ENCODE data around the gene ADAM8.

ADAM8 gene

GRCh38 chr10:133292919-133293809 lies 16.5 kb upstream of the ADAM8 start:
- H3K9ac ChIP-seq (ENCODE audit: low read depth, low read length): no peak overlapping the region
- H3K36me3 ChIP-seq (ENCODE audit: insufficient read depth, low read depth, low read length): peaks cover 76% of the 10 kb centered on the region
- H3K4me3 ChIP-seq (ENCODE audit: low read length): no peak overlapping the region
- H3K4me1 ChIP-seq (ENCODE audit: insufficient read depth, low read length): no peaks in the 10 kb centered on the region
- H3K27me3 ChIP-seq (ENCODE audit: insufficient read depth, low read length): no peaks in the 10 kb centered on the region
- no peak overlapping the region for H3K27ac ChIP-seq (ENCODE audit: low read length)
- H3K9me3 ChIP-seq (ENCODE audit: insufficient read depth, low read depth, low read length): no peaks in the 10 kb centered on the region

DNA sequence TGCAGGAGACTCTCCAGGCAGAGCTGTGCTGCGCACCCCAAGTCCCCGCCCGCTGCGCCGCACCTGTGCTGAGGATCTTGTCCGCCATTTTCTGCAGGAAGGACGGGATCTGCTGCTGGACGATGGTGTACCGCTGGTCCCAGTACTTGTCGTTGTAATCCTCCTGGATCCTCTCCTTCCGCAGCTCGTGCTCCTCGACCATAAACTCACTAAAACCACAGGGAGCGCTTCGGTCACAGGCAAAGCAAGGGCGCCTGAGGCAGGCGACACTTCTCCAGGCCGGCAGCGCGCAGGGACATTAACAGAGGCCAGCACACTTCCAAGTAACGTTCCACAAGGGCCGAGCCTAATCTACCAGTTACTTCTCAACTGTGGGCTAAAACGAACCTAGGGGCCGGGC lies 13.1 kb upstream of the ADAM8 start:
- Histone ChIP-seq H3K4me3 (ENCODE audit: low read length) (no peak overlapping the region), H3K27me3 (ENCODE audit: insufficient read depth, low read length) (no peaks in the 10 kb centered on the region), H3K36me3 (ENCODE audit: insufficient read depth, low read depth, low read length) (peaks cover 75% of the 10 kb centered on the region), H3K9me3 (ENCODE audit: insufficient read depth, low read depth, low read length) (no peaks in the 10 kb centered on the region), H3K27ac (ENCODE audit: low read length) (no peak overlapping the region), H3K4me1 (ENCODE audit: insufficient read depth, low read length) (no peaks in the 10 kb centered on the region), H3K9ac (ENCODE audit: low read depth, low read length) (no peak overlapping the region)

DNA sequence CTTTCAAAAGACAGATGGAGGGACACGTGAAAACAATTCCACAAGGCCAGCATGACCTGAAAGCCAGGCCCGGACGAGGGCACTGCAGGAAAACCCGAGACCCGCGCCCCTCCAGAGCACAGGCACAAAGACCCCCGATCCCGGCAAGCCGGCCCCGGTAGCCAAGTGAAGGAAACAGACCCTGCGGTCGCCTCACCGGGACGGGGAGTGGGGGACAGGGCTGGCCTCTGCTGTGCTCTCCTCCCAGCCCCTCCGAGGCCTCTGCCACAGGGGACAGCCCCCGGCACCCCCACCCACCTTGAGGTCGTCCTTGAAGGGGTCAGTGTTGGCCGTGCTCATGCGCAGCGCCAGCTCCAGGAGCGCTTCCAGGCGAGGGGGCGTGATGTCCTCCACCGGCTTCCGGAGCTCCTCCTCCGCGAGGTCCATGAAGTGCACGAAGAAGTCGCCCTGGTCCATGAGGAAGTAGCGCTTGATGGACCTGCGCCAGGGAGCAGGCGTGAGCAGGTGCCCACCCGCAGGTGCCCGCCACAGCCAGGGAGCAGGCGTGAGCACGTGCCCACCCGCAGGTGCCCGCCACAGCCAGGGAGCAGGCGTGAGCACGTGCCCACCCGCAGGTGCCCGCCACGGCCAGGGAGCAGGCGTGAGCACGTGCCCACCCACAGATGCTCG lies 11.3 kb upstream of the ADAM8 start:
- no peak overlapping the region for H3K9ac ChIP-seq (ENCODE audit: low read depth, low read length)
- peaks cover 76% of the 10 kb centered on the region for H3K36me3 ChIP-seq (ENCODE audit: insufficient read depth, low read depth, low read length)
- no peaks in the 10 kb centered on the region for H3K9me3 ChIP-seq (ENCODE audit: insufficient read depth, low read depth, low read length)
- no peak overlapping the region for H3K4me3 ChIP-seq (ENCODE audit: low read length)
- no peaks in the 10 kb centered on the region for H3K4me1 ChIP-seq (ENCODE audit: insufficient read depth, low read length)
- no peak overlapping the region for H3K27ac ChIP-seq (ENCODE audit: low read length)
- no peaks in the 10 kb centered on the region for H3K27me3 ChIP-seq (ENCODE audit: insufficient read depth, low read length)

DNA sequence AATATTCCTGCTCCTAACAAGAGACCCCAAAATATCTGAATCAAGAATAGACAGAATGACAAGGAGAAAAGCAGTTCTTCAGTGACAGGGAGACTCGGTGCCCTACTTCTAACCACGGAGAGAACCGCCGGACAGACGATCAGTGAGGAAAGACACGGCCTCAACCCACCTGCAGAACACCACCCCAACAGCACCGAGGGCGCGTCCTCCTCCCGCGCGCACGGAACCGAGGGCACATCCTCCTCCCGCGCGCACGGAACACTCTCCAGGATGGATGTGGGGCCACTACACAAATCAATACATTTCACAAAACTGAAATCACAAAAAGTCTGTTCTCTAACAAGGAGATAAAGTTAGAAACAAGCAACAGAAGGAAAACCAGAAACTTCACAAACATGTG lies 9.7 kb upstream of the ADAM8 start:
- H3K36me3 ChIP-seq (ENCODE audit: insufficient read depth, low read depth, low read length): peaks cover 84% of the 10 kb centered on the region
- H3K4me3 ChIP-seq (ENCODE audit: low read length): no peak overlapping the region
- H3K9ac ChIP-seq (ENCODE audit: low read depth, low read length): no peak overlapping the region
- H3K9me3 ChIP-seq (ENCODE audit: insufficient read depth, low read depth, low read length): no peaks in the 10 kb centered on the region
- no peaks in the 10 kb centered on the region for H3K4me1 ChIP-seq (ENCODE audit: insufficient read depth, low read length)
- no peaks in the 10 kb centered on the region for H3K27me3 ChIP-seq (ENCODE audit: insufficient read depth, low read length)
- H3K27ac ChIP-seq (ENCODE audit: low read length): no peak overlapping the region

DNA sequence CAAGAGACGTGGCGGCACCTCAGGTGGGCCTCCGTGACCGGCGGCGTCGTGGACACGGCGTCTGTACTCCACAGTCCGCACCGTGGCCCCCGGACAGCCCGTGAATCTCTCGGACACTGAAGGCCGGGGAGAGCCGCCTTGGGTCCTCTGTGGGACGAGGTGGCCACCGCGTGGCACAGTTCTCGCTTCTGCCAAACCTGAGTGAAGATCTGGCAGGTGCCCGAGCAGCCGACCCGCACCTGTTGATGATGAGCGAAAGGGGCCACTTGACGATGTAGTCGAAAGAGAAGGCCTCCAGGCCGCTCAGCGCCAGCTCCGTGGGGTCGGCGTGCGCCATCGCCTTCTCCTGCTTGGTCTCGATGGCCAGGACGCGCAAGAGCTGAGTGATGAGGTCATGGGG lies 8.5 kb upstream of the ADAM8 start:
- no peaks in the 10 kb centered on the region for H3K4me1 ChIP-seq (ENCODE audit: insufficient read depth, low read length)
- no peaks in the 10 kb centered on the region for H3K27me3 ChIP-seq (ENCODE audit: insufficient read depth, low read length)
- H3K9ac ChIP-seq (ENCODE audit: low read depth, low read length): no peak overlapping the region
- H3K36me3 ChIP-seq (ENCODE audit: insufficient read depth, low read depth, low read length): peaks cover 79% of the 10 kb centered on the region
- no peak overlapping the region for H3K27ac ChIP-seq (ENCODE audit: low read length)
- no peak overlapping the region for H3K4me3 ChIP-seq (ENCODE audit: low read length)
- no peaks in the 10 kb centered on the region for H3K9me3 ChIP-seq (ENCODE audit: insufficient read depth, low read depth, low read length)

DNA sequence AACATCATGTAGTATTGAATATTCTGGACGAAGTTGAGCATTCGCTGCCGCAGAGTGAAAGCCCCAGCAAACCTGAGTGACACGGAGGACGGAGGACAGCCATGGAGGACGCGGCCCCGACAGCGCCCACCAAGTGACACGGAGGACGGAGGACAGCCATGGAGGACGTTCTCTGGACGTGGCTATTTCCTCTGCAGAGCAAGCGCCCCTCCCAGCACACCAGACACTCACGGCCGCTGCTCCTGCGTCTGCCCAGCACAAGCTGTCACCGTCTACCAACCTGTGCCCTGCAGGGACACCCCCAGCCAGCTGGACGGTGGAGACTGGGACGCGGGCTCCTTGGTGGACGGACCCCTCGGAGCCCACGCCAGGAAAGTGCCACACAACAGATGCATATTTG lies 7.3 kb upstream of the ADAM8 start:
- Histone ChIP-seq H3K27me3 (ENCODE audit: insufficient read depth, low read length) (no peaks in the 10 kb centered on the region), H3K4me3 (ENCODE audit: low read length) (no peak overlapping the region), H3K27ac (ENCODE audit: low read length) (no peak overlapping the region), H3K9me3 (ENCODE audit: insufficient read depth, low read depth, low read length) (no peaks in the 10 kb centered on the region), H3K9ac (ENCODE audit: low read depth, low read length) (no peak overlapping the region), H3K36me3 (ENCODE audit: insufficient read depth, low read depth, low read length) (peaks cover 74% of the 10 kb centered on the region), H3K4me1 (ENCODE audit: insufficient read depth, low read length) (no peaks in the 10 kb centered on the region)

DNA sequence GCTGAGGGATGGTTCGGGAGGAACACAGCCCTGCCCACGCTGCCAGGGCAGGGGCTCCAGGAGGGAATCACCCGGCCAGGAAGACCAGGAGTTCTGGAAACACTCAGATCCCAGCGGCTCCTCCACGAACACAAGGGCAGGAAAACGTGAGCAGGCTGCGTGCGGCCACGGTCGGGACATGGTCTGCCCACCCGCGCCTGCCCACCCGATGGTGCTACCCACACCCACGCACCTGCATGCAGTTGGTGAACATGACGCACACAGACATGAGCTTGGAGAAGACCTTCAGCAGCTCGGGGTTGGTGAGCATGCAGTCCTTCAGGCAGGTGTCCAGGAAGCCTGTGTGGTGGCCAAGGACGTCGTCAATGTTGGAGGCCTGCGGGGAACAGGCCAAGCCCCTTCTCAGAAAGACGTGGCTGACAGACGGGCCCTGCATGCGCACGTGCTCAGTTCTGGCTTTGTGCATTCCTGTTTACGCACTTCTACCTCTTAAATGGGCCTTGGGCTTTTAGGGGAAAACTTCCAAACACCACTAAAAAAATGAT lies 6.2 kb upstream of the ADAM8 start:
- H3K9me3 ChIP-seq (ENCODE audit: insufficient read depth, low read depth, low read length): no peaks in the 10 kb centered on the region
- H3K4me3 ChIP-seq (ENCODE audit: low read length): no peak overlapping the region
- H3K36me3 ChIP-seq (ENCODE audit: insufficient read depth, low read depth, low read length): peaks cover 67% of the 10 kb centered on the region
- no peaks in the 10 kb centered on the region for H3K4me1 ChIP-seq (ENCODE audit: insufficient read depth, low read length)
- H3K27me3 ChIP-seq (ENCODE audit: insufficient read depth, low read length): no peaks in the 10 kb centered on the region
- no peak overlapping the region for H3K27ac ChIP-seq (ENCODE audit: low read length)
- no peak overlapping the region for H3K9ac ChIP-seq (ENCODE audit: low read depth, low read length)

DNA sequence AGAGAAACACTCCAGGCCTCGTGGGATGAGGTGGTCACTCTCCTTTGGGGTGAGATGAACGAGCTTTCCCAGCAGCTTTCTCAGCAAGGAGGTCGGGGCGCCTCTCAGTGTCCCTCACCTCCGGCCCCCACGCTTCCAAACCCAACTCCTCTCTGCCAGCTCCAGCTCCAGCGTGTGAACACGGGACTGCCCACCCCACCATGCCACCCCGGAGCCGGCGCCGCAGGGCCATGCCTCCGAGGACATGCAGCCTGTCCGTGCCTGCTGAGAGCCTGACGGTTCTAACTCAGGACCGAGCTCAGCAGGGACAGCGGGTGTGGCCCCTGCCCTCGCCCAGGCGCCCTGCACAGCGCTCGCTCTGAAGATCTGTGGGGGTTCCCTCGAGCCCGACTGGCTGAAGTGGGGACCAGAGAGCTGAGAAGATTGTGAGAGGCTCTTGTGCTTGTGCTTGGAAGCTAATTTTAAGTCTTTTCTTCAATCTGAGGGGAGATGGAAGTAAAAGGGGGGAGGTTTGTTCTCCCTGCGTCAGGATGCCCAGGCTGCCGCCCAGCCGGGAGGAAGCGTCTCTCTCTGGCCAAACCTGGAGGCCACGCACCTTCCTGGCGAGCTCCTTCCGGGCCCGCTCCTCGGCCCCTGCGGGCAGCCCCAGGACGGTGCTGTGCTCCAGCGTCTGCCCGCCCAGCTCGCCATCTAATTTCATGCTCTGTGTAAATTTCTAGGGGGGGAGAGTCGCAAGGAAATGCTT lies 5.1 kb upstream of the ADAM8 start:
- no peaks in the 10 kb centered on the region for H3K27me3 ChIP-seq (ENCODE audit: insufficient read depth, low read length)
- H3K27ac ChIP-seq (ENCODE audit: low read length): no peak overlapping the region
- H3K4me1 ChIP-seq (ENCODE audit: insufficient read depth, low read length): no peaks in the 10 kb centered on the region
- H3K36me3 ChIP-seq (ENCODE audit: insufficient read depth, low read depth, low read length): peaks cover 60% of the 10 kb centered on the region
- no peak overlapping the region for H3K4me3 ChIP-seq (ENCODE audit: low read length)
- H3K9ac ChIP-seq (ENCODE audit: low read depth, low read length): no peak overlapping the region
- no peaks in the 10 kb centered on the region for H3K9me3 ChIP-seq (ENCODE audit: insufficient read depth, low read depth, low read length)

DNA sequence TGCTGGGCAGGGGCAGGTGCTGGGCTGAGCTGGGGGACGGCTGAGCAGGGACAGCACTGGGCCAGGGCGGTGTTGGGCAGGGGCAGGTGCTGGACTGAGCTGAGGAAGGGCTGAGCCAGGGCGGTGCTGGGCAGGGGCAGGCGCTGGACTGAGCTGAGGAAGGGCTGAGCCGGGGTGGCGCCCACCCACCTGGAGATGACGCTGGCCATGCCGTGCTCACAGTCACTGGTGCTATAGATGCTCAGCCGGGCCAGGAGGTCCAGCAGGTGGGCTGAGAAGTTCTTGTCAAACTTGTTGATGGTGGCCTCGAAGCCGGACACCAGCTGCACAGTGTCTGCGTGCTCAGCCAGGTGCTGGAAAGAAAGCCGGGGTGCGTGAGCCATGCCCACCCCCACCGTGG lies 4.4 kb upstream of the ADAM8 start:
- H3K9me3 ChIP-seq (ENCODE audit: insufficient read depth, low read depth, low read length): no peaks in the 10 kb centered on the region
- H3K27me3 ChIP-seq (ENCODE audit: insufficient read depth, low read length): peaks cover 6% of the 10 kb centered on the region
- H3K4me3 ChIP-seq (ENCODE audit: low read length): no peak overlapping the region
- H3K4me1 ChIP-seq (ENCODE audit: insufficient read depth, low read length): no peaks in the 10 kb centered on the region
- H3K36me3 ChIP-seq (ENCODE audit: insufficient read depth, low read depth, low read length): peaks cover 53% of the 10 kb centered on the region
- H3K9ac ChIP-seq (ENCODE audit: low read depth, low read length): no peak overlapping the region
- no peak overlapping the region for H3K27ac ChIP-seq (ENCODE audit: low read length)

DNA sequence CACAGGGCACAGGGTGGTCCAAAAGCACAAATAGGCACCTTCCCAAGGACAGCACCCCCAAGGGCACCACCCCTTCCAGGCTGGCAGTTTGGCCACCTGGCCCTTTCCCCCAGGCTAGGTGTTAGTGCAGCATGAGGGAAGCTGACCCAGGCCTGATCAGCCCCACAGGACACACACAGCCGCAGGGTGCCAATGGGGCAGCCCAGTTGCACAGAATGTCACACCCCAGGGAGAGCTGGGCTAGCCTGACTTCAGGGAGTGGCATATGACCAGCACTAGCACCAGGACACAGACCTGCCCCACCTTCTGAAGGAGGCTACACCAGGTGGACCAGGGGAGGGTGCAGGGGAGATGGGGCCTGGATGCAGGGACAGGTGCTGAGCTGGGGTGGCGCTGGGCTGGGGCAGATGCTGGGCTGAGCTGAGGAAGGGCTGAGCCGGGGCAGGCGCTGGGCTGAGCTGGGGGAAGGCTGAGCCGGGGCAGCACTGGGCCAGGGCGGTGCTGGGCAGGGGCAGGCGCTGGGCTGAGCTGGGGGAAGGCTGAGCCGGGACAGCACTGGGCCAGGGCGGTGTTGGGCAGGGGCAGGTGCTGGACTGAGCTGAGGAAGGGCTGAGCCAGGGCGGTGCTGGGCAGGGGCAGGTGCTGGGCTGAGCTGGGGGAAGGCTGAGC lies 3.9 kb upstream of the ADAM8 start:
- Histone ChIP-seq H3K9ac (ENCODE audit: low read depth, low read length) (no peak overlapping the region), H3K36me3 (ENCODE audit: insufficient read depth, low read depth, low read length) (peaks cover 47% of the 10 kb centered on the region), H3K4me3 (ENCODE audit: low read length) (no peak overlapping the region), H3K27ac (ENCODE audit: low read length) (no peak overlapping the region), H3K27me3 (ENCODE audit: insufficient read depth, low read length) (peaks cover 12% of the 10 kb centered on the region), H3K9me3 (ENCODE audit: insufficient read depth, low read depth, low read length) (no peaks in the 10 kb centered on the region), H3K4me1 (ENCODE audit: insufficient read depth, low read length) (no peaks in the 10 kb centered on the region)

Measured in iPS-20b (cell line).